NCI-H1105 treated with DMSO at 0.1 percent for 48 hours (cell line): ENCODE results near the gene PTPRN2.
"Not testable (repeated sequence)": the region's sequence is repeated elsewhere in the genome, so short reads cannot be mapped to it uniquely, and the experiment has no call there.

ENCODE experiments used
- DNase-seq: peaks from one replicate; lab custom pipeline; 2025; lab: John Stamatoyannopoulos, UW

Gene PTPRN2

DNA sequence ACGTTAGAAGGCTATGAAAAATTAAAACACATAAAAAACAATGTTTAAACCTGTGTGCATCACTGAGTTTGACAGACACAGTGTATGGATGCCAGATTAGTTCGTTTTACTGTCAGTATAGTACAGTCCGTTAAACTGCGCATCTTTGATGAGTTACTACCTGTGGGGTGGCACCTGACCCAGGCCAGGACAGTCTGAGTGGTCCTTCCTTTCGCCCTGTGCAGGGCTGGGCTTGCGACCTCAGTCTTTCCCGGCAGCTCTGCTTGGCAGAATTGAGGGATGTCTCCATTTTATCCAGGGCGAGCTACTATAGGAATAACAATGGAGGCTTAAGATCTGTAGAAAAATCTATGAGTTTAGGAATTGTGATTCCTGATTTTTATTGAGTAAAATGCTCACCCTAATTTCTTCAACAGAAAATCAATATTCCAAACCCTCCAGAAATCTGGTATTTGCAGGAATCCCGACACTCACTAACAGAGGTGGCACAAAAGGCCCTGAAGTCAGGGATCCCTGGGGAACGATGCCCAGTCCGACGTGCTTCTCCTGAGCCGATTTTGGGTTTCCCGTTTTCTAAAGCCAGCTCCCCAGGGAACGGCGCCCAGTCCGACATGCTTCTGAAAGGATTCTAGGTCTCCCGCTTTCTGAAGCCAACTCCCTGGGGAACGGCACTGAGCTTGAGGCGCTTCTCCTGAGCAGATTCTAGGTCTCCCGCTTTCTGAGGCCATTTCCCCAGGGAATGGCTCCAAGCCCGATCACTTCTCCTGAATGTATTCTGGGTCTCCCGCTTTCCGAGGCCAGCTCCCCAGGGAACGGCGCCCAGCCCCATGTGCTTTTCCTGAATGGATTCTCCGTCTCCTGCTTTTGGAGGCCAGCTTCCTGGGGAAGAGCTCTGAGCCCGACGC lies 873.2 kb downstream of the PTPRN2 start:
- DNase-seq: no peak

GRCh38 chr7:157713591-157713990 lies 874.0 kb downstream of the PTPRN2 start:
- no peak for DNase-seq

- DNase-seq: no peak
These were observed 874.9 kb downstream of the PTPRN2 start for GRCh38 chr7:157712666-157713235.

- no peak for DNase-seq
These were observed 876.2 kb downstream of the PTPRN2 start for GRCh38 chr7:157711353-157711888.

- DNase-seq: no peak
These were observed 877.2 kb downstream of the PTPRN2 start for GRCh38 chr7:157710396-157710795.

- no peak for DNase-seq
These were observed 877.9 kb downstream of the PTPRN2 start for GRCh38 chr7:157709531-157710251.

GRCh38 chr7:157708919-157709295 lies 878.7 kb downstream of the PTPRN2 start:
- no peak for DNase-seq

DNA sequence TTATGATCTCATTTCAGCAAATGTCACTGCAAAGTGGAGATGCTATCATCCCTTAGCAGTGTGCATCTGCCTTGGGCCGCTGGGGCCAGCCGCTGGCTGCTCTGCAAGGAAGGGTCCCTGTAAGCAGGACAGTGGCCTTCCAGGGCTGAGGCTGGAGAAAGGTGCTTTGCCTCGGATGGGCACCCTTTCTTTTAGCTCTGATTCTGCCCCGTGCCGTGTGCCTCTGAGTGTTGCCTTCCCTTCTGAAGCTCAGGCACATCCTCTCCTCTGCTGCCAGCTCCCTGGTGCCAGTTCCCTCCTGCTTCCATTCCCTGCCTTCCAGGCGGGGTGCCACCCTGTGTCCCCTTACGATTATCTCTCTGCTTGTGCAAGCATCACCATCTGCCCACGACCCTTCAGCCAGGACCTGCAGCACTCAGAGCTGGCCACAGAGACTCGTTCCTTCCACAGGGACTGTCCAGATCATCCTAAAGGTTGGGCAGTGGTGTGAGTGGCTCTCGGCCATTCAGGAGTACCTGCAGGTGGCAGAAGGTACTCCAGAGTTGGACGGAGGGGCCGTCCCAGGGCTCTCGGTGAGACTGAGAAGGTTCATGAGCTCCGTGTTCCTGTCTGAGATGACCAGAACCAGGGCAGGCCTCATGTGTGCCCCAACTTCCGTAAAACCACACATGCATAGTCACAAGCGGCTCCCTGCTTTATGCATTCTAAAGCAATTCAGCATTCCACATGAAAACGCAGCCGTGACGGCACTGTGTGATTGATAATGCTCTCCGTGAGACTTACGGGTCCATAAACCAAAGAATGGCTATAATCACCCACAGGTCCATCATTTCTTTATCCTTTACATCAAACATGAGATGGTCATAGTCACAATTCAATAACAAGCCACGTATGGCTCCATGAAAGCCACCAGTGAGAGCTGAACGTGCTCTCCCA lies 879.4 kb downstream of the PTPRN2 start:
- no peak for DNase-seq

- no peak for DNase-seq
These were observed 883.3 kb downstream of the PTPRN2 start for GRCh38 chr7:157704365-157704764.

DNA sequence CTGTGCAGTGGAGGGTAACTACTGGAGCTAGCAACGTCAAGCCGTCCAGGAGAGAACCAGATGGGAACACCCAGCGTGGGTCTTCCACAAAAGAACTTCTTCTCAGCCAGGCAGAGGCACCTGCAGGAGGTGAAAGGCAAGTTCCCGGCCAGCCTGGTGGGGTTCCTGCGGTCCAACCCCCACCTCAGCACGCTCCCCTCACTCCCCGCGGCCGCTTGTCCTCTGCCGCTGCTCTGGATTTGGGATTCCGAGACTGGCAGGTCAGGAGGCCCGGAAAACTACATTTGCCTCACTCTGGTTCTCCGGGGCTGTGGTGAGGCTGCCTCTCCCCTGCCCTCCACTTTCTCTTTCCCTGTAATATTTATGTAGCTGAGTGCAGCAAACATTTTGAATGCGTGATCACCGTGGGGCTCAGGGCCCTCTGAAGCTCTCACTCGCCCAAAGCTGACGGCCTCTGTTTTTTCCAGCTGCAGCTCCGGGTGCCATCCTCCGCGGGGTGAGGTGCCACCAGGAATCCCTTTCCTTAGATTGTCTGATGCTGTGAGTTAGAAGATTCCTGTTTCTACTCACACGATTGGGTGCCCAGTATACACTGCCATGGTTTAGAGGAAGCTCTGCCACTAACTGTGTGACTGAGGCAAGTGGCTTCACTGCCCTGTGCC lies 884.0 kb downstream of the PTPRN2 start:
- no peak for DNase-seq

GRCh38 chr7:157703131-157703530 lies 884.5 kb downstream of the PTPRN2 start:
- no peak for DNase-seq

- no peak for DNase-seq
These were observed 885.2 kb downstream of the PTPRN2 start for GRCh38 chr7:157702311-157703023.

DNA sequence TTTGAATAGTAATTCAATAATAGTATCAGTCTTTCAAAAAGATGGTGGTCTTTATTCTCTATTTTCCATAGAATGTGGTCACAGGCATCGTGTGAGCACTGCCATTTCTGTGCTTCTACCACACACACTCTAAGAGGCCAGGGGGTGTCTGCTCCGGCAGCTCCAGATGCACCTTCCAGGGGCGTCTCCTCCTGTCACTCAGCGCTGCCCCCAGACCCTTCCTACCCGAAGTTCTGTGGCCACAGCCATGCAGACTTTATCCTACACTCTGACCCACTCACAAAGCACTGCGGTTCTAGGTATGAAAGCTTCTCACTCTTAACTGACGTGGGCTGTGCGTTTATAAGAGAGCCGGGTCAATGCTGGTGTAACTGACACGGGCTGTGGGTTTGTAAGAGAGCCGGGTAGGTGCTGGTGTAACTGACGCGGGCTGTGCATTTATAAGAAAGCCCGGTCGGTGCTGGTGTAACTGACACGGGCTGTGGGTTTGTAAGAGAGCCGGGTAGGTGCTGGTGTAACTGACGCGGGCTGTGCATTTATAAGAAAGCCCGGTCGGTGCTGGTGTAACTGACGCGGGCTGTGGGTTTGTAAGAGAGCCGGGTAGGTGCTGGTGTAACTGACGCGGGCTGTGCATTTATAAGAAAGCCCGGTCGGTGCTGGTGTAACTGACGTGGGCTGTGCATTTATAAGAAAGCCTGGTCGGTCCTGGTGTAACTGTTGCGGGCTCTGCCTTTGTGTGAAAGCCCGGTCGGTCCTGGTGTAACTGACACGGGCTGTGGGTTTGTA lies 886.0 kb downstream of the PTPRN2 start:
- DNase-seq: not testable (repeated sequence)

GRCh38 chr7:157700231-157701005 lies 887.2 kb downstream of the PTPRN2 start:
- no peak for DNase-seq

DNA sequence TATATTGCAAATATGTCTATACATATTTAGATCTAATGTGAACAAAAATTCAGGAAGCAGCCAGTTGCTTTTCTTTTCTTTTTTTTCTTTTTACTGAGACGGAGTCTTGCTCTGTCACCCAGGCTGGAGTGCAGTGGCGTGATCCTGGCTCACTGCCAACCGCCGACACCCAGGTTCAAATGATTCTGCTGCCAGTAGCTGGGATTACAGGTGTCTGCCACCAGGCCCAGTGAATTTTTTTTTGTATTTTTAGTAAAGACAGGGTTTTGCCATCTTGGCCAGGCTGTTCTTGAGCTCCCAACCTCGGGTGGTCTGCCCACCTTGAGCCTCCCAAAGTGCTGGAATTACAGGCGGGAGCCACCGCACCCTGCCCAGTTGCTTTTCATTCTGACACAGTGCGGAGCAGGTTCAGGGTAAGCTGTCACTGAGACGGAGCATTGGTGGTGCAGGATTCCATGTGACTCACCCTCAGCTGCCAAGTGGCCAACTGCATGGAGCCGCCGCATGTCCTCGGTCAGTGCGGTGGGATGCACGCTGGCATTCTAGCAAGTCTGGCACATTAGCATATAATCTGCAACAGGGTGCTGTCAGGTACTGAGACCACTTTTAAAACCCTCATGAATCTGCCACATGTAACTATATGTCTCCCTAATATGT lies 888.1 kb downstream of the PTPRN2 start:
- DNase-seq: peak; percentile 16

- DNase-seq: not testable (repeated sequence)
These were observed 890.3 kb downstream of the PTPRN2 start for GRCh38 chr7:157697287-157697686.

- DNase-seq: not testable (repeated sequence)
These were observed 892.0 kb downstream of the PTPRN2 start for GRCh38 chr7:157695609-157696008.

DNA sequence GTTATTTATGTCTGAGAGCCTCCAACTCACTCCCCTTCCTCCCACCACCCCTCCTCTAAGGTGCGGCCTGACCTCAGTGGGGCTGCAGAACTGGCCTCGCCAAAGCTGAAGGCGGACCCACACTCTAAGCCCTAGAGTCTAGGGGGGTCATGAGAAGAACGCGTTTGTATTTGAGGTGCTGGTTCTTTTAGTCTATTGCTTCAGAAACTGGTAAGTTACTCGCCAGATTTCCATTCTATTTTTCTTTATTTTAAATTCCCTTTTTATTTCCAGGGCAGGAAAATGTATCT lies 893.3 kb downstream of the PTPRN2 start:
- DNase-seq: no peak
